ENCODE data around the gene RNF144B. TPM values are rescaled to one million over a fixed set of nuclear protein-coding genes. Genes with fewer than 3 reads are reported as not detected.

The RNF144B gene
- total RNA-seq, 1 donor from 2014 or later = 7.2 TPM

- Mint-ChIP-seq H3K4me3 (ENCODE audit: unreplicated experiment) (no peak overlapping the region), H3K27ac (ENCODE audit: unreplicated experiment) (no peak overlapping the region), H3K36me3 (ENCODE audit: low read depth, unreplicated experiment) (peaks cover 4% of the 10 kb centered on the region), H3K4me1 (ENCODE audit: low read depth, unreplicated experiment) (peaks cover 2% of the 10 kb centered on the region), H3K9me3 (ENCODE audit: unreplicated experiment) (peaks cover 2% of the 10 kb centered on the region), H3K27me3 (ENCODE audit: low read depth, unreplicated experiment) (no peaks in the 10 kb centered on the region)
- Histone ChIP-seq H3K4me3 (ENCODE audit: insufficient read depth, low read depth, low read length) (no peak overlapping the region), H3K4me2 (ENCODE audit: low read length) (peak overlapping the region; percentile 79), H3K4me1 (ENCODE audit: insufficient read depth, low read length) (peaks cover 8% of the 10 kb centered on the region), H3K9me3 (ENCODE audit: insufficient read depth, low read depth, low read length) (no peaks in the 10 kb centered on the region), H4K20me1 (ENCODE audit: insufficient read depth, low read length) (no peaks in the 10 kb centered on the region), H3K27ac (ENCODE audit: low read depth, low read length) (no peak overlapping the region), H3K9ac (ENCODE audit: low read length) (no peak overlapping the region), H3K27me3 (ENCODE audit: insufficient read depth, low read length) (no peaks in the 10 kb centered on the region), H2AFZ (ENCODE audit: low read depth, low read length) (peak overlapping the region; percentile 65), H3K79me2 (ENCODE audit: insufficient read depth, low read length) (no peaks in the 10 kb centered on the region), H3K36me3 (ENCODE audit: insufficient read depth, low read length) (no peaks in the 10 kb centered on the region)
- TF ChIP-seq, protein P1, sequence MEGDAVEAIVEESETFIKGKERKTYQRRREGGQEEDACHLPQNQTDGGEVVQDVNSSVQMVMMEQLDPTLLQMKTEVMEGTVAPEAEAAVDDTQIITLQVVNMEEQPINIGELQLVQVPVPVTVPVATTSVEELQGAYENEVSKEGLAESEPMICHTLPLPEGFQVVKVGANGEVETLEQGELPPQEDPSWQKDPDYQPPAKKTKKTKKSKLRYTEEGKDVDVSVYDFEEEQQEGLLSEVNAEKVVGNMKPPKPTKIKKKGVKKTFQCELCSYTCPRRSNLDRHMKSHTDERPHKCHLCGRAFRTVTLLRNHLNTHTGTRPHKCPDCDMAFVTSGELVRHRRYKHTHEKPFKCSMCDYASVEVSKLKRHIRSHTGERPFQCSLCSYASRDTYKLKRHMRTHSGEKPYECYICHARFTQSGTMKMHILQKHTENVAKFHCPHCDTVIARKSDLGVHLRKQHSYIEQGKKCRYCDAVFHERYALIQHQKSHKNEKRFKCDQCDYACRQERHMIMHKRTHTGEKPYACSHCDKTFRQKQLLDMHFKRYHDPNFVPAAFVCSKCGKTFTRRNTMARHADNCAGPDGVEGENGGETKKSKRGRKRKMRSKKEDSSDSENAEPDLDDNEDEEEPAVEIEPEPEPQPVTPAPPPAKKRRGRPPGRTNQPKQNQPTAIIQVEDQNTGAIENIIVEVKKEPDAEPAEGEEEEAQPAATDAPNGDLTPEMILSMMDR (IDR thresholded peaks at IDR 0.05; ENCODE audit: insufficient read depth, low read depth, low read length) = no peak
- no peak for TF ChIP-seq EZH2 (IDR thresholded peaks at IDR 0.05; ENCODE audit: insufficient read depth, low read length)
- DNase-seq (ENCODE audit: low read depth) = no peak
- no peak for FAIRE-seq
Measured at GRCh38 chr6:18504232-18504596, 117.1 kb downstream of the RNF144B start.

GRCh38 chr6:18506382-18507017 lies 119.3 kb downstream of the RNF144B start:
- Mint-ChIP-seq H3K27me3 (ENCODE audit: low read depth, unreplicated experiment) (no peaks in the 10 kb centered on the region), H3K4me3 (ENCODE audit: unreplicated experiment) (no peak overlapping the region), H3K27ac (ENCODE audit: unreplicated experiment) (no peak overlapping the region), H3K9me3 (ENCODE audit: unreplicated experiment) (peaks cover 2% of the 10 kb centered on the region), H3K4me1 (ENCODE audit: low read depth, unreplicated experiment) (peaks cover 9% of the 10 kb centered on the region), H3K36me3 (ENCODE audit: low read depth, unreplicated experiment) (peaks cover 2% of the 10 kb centered on the region)
- DNase-seq (ENCODE audit: low read depth) (peak; percentile 31), FAIRE-seq (no peak)
- H3K27ac ChIP-seq (ENCODE audit: low read depth, low read length) = no peak overlapping the region
- H3K36me3 ChIP-seq (ENCODE audit: insufficient read depth, low read length) = no peaks in the 10 kb centered on the region
- no peaks in the 10 kb centered on the region for H3K9me3 ChIP-seq (ENCODE audit: insufficient read depth, low read depth, low read length)
- H3K4me2 ChIP-seq (ENCODE audit: low read length) = peak overlapping the region; percentile 2
- no peak overlapping the region for H2AFZ ChIP-seq (ENCODE audit: low read depth, low read length)
- no peak overlapping the region for H3K9ac ChIP-seq (ENCODE audit: low read length)
- peaks cover 8% of the 10 kb centered on the region for H3K4me1 ChIP-seq (ENCODE audit: insufficient read depth, low read length)
- no peaks in the 10 kb centered on the region for H4K20me1 ChIP-seq (ENCODE audit: insufficient read depth, low read length)
- no peak overlapping the region for H3K4me3 ChIP-seq (ENCODE audit: insufficient read depth, low read depth, low read length)
- no peaks in the 10 kb centered on the region for H3K27me3 ChIP-seq (ENCODE audit: insufficient read depth, low read length)
- TF ChIP-seq, protein P1 (IDR thresholded peaks at IDR 0.05; ENCODE audit: insufficient read depth, low read depth, low read length) = no peak
- no peak for TF ChIP-seq EZH2 (IDR thresholded peaks at IDR 0.05; ENCODE audit: insufficient read depth, low read length)
- H3K79me2 ChIP-seq (ENCODE audit: insufficient read depth, low read length) = no peaks in the 10 kb centered on the region

DNA sequence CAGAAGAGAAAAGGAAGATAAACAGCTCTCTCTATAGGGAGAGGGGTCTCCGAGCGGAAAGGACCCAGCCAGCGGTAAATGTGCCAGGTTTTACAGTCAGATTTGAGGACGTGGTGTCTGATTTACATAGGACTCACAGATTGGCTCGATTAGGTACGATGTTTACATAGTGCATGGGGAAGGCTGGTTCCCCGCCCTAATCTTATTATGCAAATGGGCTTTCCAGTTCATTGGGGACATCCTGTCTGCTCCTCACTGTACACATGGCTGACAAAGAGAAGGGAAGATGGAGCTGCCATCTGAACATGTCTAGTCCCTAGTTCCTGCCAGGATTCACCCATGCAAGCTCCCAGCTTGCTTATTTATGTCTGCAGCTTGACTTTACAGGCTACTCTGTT lies 119.9 kb downstream of the RNF144B start:
- TF ChIP-seq EZH2 (IDR thresholded peaks at IDR 0.05; ENCODE audit: insufficient read depth, low read length) = no peak
- TF ChIP-seq, protein P1 (IDR thresholded peaks at IDR 0.05; ENCODE audit: insufficient read depth, low read depth, low read length) = no peak
- H3K9me3 Mint-ChIP-seq (ENCODE audit: unreplicated experiment) = peaks cover 2% of the 10 kb centered on the region
- Histone ChIP-seq H3K27me3 (ENCODE audit: insufficient read depth, low read length) (no peaks in the 10 kb centered on the region), H3K9me3 (ENCODE audit: insufficient read depth, low read depth, low read length) (no peaks in the 10 kb centered on the region), H3K4me3 (ENCODE audit: insufficient read depth, low read depth, low read length) (no peak overlapping the region), H4K20me1 (ENCODE audit: insufficient read depth, low read length) (no peaks in the 10 kb centered on the region), H3K4me1 (ENCODE audit: insufficient read depth, low read length) (peaks cover 8% of the 10 kb centered on the region), H3K9ac (ENCODE audit: low read length) (no peak overlapping the region), H3K36me3 (ENCODE audit: insufficient read depth, low read length) (no peaks in the 10 kb centered on the region), H3K27ac (ENCODE audit: low read depth, low read length) (no peak overlapping the region), H3K4me2 (ENCODE audit: low read length) (no peak overlapping the region), H3K79me2 (ENCODE audit: insufficient read depth, low read length) (no peaks in the 10 kb centered on the region), H2AFZ (ENCODE audit: low read depth, low read length) (no peak overlapping the region)
- H3K4me1 Mint-ChIP-seq (ENCODE audit: low read depth, unreplicated experiment) = peaks cover 9% of the 10 kb centered on the region
- no peak overlapping the region for H3K4me3 Mint-ChIP-seq (ENCODE audit: unreplicated experiment)
- no peak overlapping the region for H3K27ac Mint-ChIP-seq (ENCODE audit: unreplicated experiment)
- no peaks in the 10 kb centered on the region for H3K27me3 Mint-ChIP-seq (ENCODE audit: low read depth, unreplicated experiment)
- peaks cover 2% of the 10 kb centered on the region for H3K36me3 Mint-ChIP-seq (ENCODE audit: low read depth, unreplicated experiment)
- no peak for FAIRE-seq
- DNase-seq (ENCODE audit: low read depth) = no peak

All from astrocyte (in vitro differentiated cells and primary cell).